H9 (cell line): ENCODE data around the gene UTS2B. TPM values are rescaled to one million over a fixed set of nuclear protein-coding genes. Genes with fewer than 3 reads are reported as not detected.

Experiments
- DNase-seq: peaks from one replicate; pipeline ENCODE4 v3.0.0-alpha.2; 2017
- H2AFZ ChIP-seq: one replicate; pipeline ENCODE4 v1.6.1; 2013; ENCODE audit warnings: mild to moderate bottlenecking, low read length, control low read depth, moderate library complexity
- H2AK5ac ChIP-seq: 2 replicates; pipeline ENCODE4 v1.6.1; 2013; ENCODE audit warnings: low read length, control low read depth, mixed read lengths; ENCODE audit not compliant: insufficient read length
- H2BK120ac ChIP-seq: one replicate; pipeline ENCODE4 v1.6.1; 2013; ENCODE audit warnings: low read depth, mild to moderate bottlenecking, low read length, control low read depth, inconsistent platforms; ENCODE audit not compliant: poor library complexity, severe bottlenecking
- H2BK12ac ChIP-seq: 2 replicates; pipeline ENCODE4 v1.6.1; 2013; ENCODE audit warnings: low read length, control low read depth, mixed read lengths, low read depth; ENCODE audit not compliant: insufficient read length
- H2BK15ac ChIP-seq: 2 replicates; pipeline ENCODE4 v1.6.1; 2013; ENCODE audit warnings: low read depth, low read length, control low read depth
- H2BK20ac ChIP-seq: one replicate; pipeline ENCODE4 v1.6.1; 2013; ENCODE audit warnings: low read depth, mild to moderate bottlenecking, low read length, control low read depth, inconsistent platforms; ENCODE audit not compliant: poor library complexity, severe bottlenecking
- H2BK5ac ChIP-seq: 2 replicates; pipeline ENCODE4 v1.6.1; 2013; ENCODE audit warnings: low read length, control low read depth, mixed read lengths; ENCODE audit not compliant: insufficient read length
- H3K14ac ChIP-seq: 2 replicates; pipeline ENCODE4 v1.6.1; 2013; ENCODE audit warnings: low read length, control low read depth; ENCODE audit not compliant: insufficient read depth
- H3K18ac ChIP-seq: 2 replicates; pipeline ENCODE4 v1.6.1; 2013; ENCODE audit warnings: low read depth, mild to moderate bottlenecking, mixed read lengths, low read length, control low read depth; ENCODE audit not compliant: insufficient read length
- H3K23ac ChIP-seq: 2 replicates; pipeline ENCODE4 v1.6.1; 2013; ENCODE audit warnings: low read length, control low read depth, mixed read lengths, low read depth; ENCODE audit not compliant: insufficient read length
- H3K23me2 ChIP-seq: 2 replicates; pipeline ENCODE4 v1.6.1; 2013; ENCODE audit warnings: low read depth, mild to moderate bottlenecking, mixed read lengths, low read length, control low read depth; ENCODE audit not compliant: insufficient read length, poor library complexity, severe bottlenecking
- H3K27ac ChIP-seq: 2 replicates; pipeline ENCODE4 v1.5.1; 2013; ENCODE audit warnings: low read length, control low read depth, mixed read lengths, low read depth; ENCODE audit not compliant: insufficient read length
- H3K27me3 ChIP-seq: 2 replicates; pipeline ENCODE4 v1.6.1; 2013; ENCODE audit warnings: low read length, control low read depth, inconsistent platforms; ENCODE audit not compliant: insufficient read depth
- H3K4ac ChIP-seq: 2 replicates; pipeline ENCODE4 v1.6.1; 2013; ENCODE audit warnings: low read depth, mild to moderate bottlenecking, control low read depth, inconsistent platforms, low read length, moderate library complexity
- H3K4me1 ChIP-seq: 2 replicates; pipeline ENCODE4 v1.6.1; 2013; ENCODE audit warnings: low read length, control low read depth, inconsistent platforms; ENCODE audit not compliant: insufficient read depth
- H3K4me2 ChIP-seq: 2 replicates; pipeline ENCODE4 v1.6.1; 2013; ENCODE audit warnings: low read length, control low read depth, mixed read lengths; ENCODE audit not compliant: insufficient read length, insufficient read depth
- H3K56ac ChIP-seq: 2 replicates; pipeline ENCODE4 v1.6.1; 2013; ENCODE audit warnings: low read depth, mild to moderate bottlenecking, mixed read lengths, low read length, control low read depth; ENCODE audit not compliant: insufficient read length
- H3K79me1 ChIP-seq: 2 replicates; pipeline ENCODE4 v1.6.1; 2013; ENCODE audit warnings: low read depth, mild to moderate bottlenecking, moderate library complexity, low read length, control low read depth, inconsistent platforms; ENCODE audit not compliant: insufficient read depth, poor library complexity, severe bottlenecking
- H3K79me2 ChIP-seq: 2 replicates; pipeline ENCODE4 v1.6.1; 2013; ENCODE audit warnings: low read length, control low read depth, inconsistent platforms; ENCODE audit not compliant: insufficient read depth
- H3K9ac ChIP-seq: 2 replicates; pipeline ENCODE4 v1.6.1; 2013; ENCODE audit warnings: low read length, control low read depth, mixed read lengths; ENCODE audit not compliant: insufficient read length; ENCODE audit errors: extremely low read depth
- H3K9me3 ChIP-seq: one replicate; pipeline ENCODE4 v1.6.1; 2013; ENCODE audit warnings: low read depth, low read length, inconsistent platforms; ENCODE audit not compliant: control insufficient read depth
- H3T11ph ChIP-seq: one replicate; pipeline ENCODE4 v1.6.1; 2013; ENCODE audit warnings: mild to moderate bottlenecking, low read length, control low read depth, inconsistent platforms
- H4K20me1 ChIP-seq: one replicate; pipeline ENCODE4 v1.6.1; 2013; ENCODE audit not compliant: control insufficient read depth, insufficient read length, insufficient read depth
- H4K5ac ChIP-seq: 2 replicates; pipeline ENCODE4 v1.6.1; 2013; ENCODE audit warnings: low read depth, mild to moderate bottlenecking, mixed read lengths, low read length, control low read depth; ENCODE audit not compliant: insufficient read length
- H4K8ac ChIP-seq: replicated peaks from 2 replicates; pipeline ENCODE4 v1.6.1; 2013; ENCODE audit warnings: low read length, control low read depth, mixed read lengths, low read depth; ENCODE audit not compliant: insufficient read length
- H4K91ac ChIP-seq: 2 replicates; pipeline ENCODE4 v1.6.1; 2013; ENCODE audit warnings: low read depth, mild to moderate bottlenecking, moderate library complexity, mixed read lengths, low read length, control low read depth; ENCODE audit not compliant: insufficient read length
- H3K27ac Mint-ChIP-seq, 3 experiments: 2 replicates in 2 of 3; 3 replicates in 1 of 3; pipeline ENCODE4 v1.8.0; 2020 to 2021; ENCODE audit warnings: mixed read lengths in 3 of 3, mild to moderate bottlenecking in 1 of 3, moderate library complexity in 1 of 3
- H3K27me3 Mint-ChIP-seq: 2 replicates; pipeline ENCODE4 v1.8.0; 2021; ENCODE audit warnings: low read depth, mild to moderate bottlenecking, moderate library complexity, mixed read lengths
- H3K36me3 Mint-ChIP-seq, 3 experiments: 2 replicates in 2 of 3; 3 replicates in 1 of 3; pipeline ENCODE4 v1.8.0; 2020 to 2021; ENCODE audit warnings: low read depth in 3 of 3, mixed read lengths in 3 of 3; ENCODE audit not compliant: insufficient read depth in 1 of 3
- H3K4me1 Mint-ChIP-seq, 2 experiments: 2 replicates each; pipeline ENCODE4 v1.8.0; 2020; ENCODE audit warnings: mixed read lengths in 2 of 2
- H3K4me3 Mint-ChIP-seq, 2 experiments: 2 replicates in 1 of 2; 3 replicates in 1 of 2; pipeline ENCODE4 v1.8.0; 2020 to 2021; ENCODE audit warnings: mild to moderate bottlenecking in 2 of 2, mixed read lengths in 2 of 2, moderate library complexity in 1 of 2
- H3K9me3 Mint-ChIP-seq, 2 experiments: 2 replicates in 1 of 2; 3 replicates in 1 of 2; pipeline ENCODE4 v1.8.0; 2020; ENCODE audit warnings: mild to moderate bottlenecking in 2 of 2, mixed read lengths in 2 of 2, moderate library complexity in 1 of 2
- CTCF ChIP-seq: fragments of 200-600 bp; sonication (generic); conservative IDR thresholded peaks from 3 replicates; pipeline ENCODE4 v1.8.0; 2021; ENCODE audit warnings: antibody characterized with exemption, mild to moderate bottlenecking
- WGBS: extraction: QIAGEN DNeasy Blood & Tissue Kit; methylation state at CpG from one replicate; pipeline ENCODE4 v1.1.7; 2013; ENCODE audit warnings: missing lambda C conversion rate, low lambda C conversion rate, mixed read lengths; ENCODE audit not compliant: insufficient read length; ENCODE audit errors: extremely low coverage; 5-methylcytosine and 5-hydroxymethylcytosine counted together
- total RNA-seq: library from RNA; stranded (reverse); gene quantifications from 2 replicates; pipeline ENCODE4 v1.2.1, GENCODE V29; 2021

The UTS2B gene
- total RNA-seq, 1 experiment from 2014 or later = 0.09 TPM

GRCh38 chr3:191380001-191380400, 49.7 kb upstream of the UTS2B start:
- Mint-ChIP-seq H3K9me3 (no peaks in the 10 kb centered on the region), H3K27me3 (no peaks in the 10 kb centered on the region), H3K27ac (no peak overlapping the region), H3K4me1 (peaks cover 25 to 26% of the 10 kb centered on the region in 2 experiments), H3K36me3 (peaks cover 7 to 30% (median 15%) of the 10 kb centered on the region in 3 experiments), H3K4me3 (no peak overlapping the region)
- H3K9ac ChIP-seq = no peak overlapping the region
- H4K5ac ChIP-seq = no peak overlapping the region
- H2BK5ac ChIP-seq = no peak overlapping the region
- no peak overlapping the region for H3K18ac ChIP-seq
- no peak overlapping the region for H3K27ac ChIP-seq
- H3K4me1 ChIP-seq = no peaks in the 10 kb centered on the region; the same call in 1 of the 2 replicates
- no peak overlapping the region for H4K91ac ChIP-seq
- H4K20me1 ChIP-seq = no peaks in the 10 kb centered on the region
- H3K4ac ChIP-seq = no peak overlapping the region
- no peak overlapping the region for H3K23ac ChIP-seq
- H3K23me2 ChIP-seq = no peaks in the 10 kb centered on the region
- no peak for DNase-seq
- H2BK120ac ChIP-seq = no peak overlapping the region
- H2AK5ac ChIP-seq = no peak overlapping the region
- H3K79me2 ChIP-seq = no peaks in the 10 kb centered on the region
- no peak overlapping the region for H2BK12ac ChIP-seq
- no peak overlapping the region for H4K8ac ChIP-seq
- no peak overlapping the region for H2BK20ac ChIP-seq
- H2AFZ ChIP-seq = no peak overlapping the region
- H3K56ac ChIP-seq = no peak overlapping the region
- WGBS = no CpG with 5 or more reads among the region's 2 CpGs
- no peak overlapping the region for H3T11ph ChIP-seq
- no peak overlapping the region for H3K4me2 ChIP-seq
- no peak overlapping the region for H2BK15ac ChIP-seq
- no peak overlapping the region for H3K14ac ChIP-seq
- H3K9me3 ChIP-seq = no peaks in the 10 kb centered on the region
- H3K79me1 ChIP-seq = no peaks in the 10 kb centered on the region
- no peak for TF ChIP-seq CTCF
- H3K27me3 ChIP-seq = no peaks in the 10 kb centered on the region; the same call in 1 of the 2 replicates
